ENCODE results near the gene NMT1.

DNA sequence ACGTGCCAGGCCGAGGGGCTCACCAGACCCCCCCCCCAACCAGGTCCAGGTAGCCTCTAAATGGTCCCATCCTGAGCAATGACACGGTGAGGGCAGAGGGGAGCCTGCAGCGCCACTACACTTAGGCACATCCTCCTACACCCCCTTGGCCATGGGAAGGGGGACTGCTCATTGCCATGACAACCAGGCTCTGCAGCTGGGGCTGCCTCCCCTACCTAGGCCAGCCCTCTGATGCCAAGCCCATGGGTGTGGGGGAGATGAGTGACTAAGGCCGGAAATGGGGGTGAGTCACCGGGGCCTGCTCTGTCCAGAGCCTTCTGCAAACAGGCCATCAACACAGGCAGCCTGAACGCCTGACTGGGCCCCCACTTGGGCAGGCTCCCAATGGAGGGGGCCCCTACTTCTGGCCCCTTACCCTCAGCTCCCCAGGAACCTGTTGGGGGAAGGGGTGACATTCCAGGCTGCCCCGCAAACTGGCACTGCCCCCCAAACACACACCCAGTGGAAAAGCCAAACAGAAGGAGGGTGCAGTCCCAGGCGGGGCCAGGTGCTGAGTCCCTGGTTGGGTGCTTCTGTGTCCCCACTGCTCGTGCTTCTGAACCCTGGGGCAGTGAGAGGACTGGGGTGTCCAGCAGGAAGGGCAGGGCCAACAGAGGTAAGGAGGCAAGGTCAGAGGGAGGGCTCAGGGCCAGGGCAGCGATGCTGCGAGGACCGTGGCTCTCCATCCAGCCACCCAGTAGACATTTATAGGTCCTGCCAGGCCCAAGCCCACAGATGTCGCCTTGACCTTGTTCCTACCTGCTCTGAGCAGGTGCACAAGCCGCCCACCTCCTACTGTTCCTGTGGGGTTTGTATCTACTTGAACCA lies 63.0 kb downstream of the NMT1 start:
- TF ChIP-seq, protein P1, sequence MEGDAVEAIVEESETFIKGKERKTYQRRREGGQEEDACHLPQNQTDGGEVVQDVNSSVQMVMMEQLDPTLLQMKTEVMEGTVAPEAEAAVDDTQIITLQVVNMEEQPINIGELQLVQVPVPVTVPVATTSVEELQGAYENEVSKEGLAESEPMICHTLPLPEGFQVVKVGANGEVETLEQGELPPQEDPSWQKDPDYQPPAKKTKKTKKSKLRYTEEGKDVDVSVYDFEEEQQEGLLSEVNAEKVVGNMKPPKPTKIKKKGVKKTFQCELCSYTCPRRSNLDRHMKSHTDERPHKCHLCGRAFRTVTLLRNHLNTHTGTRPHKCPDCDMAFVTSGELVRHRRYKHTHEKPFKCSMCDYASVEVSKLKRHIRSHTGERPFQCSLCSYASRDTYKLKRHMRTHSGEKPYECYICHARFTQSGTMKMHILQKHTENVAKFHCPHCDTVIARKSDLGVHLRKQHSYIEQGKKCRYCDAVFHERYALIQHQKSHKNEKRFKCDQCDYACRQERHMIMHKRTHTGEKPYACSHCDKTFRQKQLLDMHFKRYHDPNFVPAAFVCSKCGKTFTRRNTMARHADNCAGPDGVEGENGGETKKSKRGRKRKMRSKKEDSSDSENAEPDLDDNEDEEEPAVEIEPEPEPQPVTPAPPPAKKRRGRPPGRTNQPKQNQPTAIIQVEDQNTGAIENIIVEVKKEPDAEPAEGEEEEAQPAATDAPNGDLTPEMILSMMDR (IDR thresholded peaks at IDR 0.05), result no peak
- no peak for TF ChIP-seq POLR2A (IDR thresholded peaks at IDR 0.05)
- TF ChIP-seq POLR2AphosphoS5 (IDR thresholded peaks at IDR 0.05), result no peak
- no peak for TF ChIP-seq EP300 (IDR thresholded peaks at IDR 0.05)

All from suprapubic skin (tissue), 4 donors.